ENCODE results near the gene SLC2A10. TPM values are rescaled to one million over a fixed set of nuclear protein-coding genes. Genes with fewer than 3 reads are reported as not detected.

The SLC2A10 gene
- total and polyA plus RNA-seq, 2 experiments from 2014 or later = 4.9 to 14.6 TPM

DNA sequence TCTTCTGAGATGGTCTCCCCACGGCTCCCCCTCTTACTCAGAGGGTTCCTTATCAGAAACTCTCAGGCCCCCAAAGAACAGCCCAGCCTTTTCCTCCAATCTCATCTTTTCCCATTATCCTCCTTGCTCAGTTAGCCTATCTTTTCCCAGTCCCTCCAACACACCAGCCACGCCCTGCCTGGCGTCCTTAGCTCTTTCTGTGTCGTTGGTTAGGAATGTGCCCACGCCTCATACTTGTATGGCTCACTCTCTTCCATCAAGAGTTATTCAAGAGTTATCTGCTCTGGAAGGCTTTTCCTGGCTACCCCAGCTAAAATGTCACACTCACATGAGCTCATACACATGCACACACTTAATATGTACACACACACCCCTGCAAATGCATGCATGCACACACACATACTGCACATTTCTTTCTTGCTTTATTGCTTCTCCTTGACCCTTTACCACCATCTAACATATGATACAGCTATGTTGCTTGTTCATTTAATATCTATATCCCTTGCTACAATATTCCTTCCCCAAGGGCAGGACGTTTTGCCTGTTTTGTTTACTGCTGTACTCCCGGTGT lies 37.6 kb downstream of the SLC2A10 start:
- H3F3A ChIP-seq (replicated peaks; ENCODE audit: low read depth) = no peaks in the 10 kb centered on the region
- H3K27ac ChIP-seq (ENCODE audit: low read depth) = no peak overlapping the region
- Mint-ChIP-seq H3K4me1 (peaks cover 9% of the 10 kb centered on the region; the same call in 2 of the 3 replicates), H3K27ac (no peak overlapping the region), H3K27me3 (ENCODE audit: insufficient read depth, low read depth, poor library complexity) (peaks cover 2% of the 10 kb centered on the region), H3K36me3 (ENCODE audit: low read depth) (no peaks in the 10 kb centered on the region), H3K9me3 (no peaks in the 10 kb centered on the region), H3K4me3 (no peak overlapping the region)
- no peak overlapping the region for H3K4me3 ChIP-seq
- TF ChIP-seq STAT1 (IDR thresholded peaks at IDR 0.05; ENCODE audit: unreplicated experiment) = no peak
- TF ChIP-seq, protein P1, sequence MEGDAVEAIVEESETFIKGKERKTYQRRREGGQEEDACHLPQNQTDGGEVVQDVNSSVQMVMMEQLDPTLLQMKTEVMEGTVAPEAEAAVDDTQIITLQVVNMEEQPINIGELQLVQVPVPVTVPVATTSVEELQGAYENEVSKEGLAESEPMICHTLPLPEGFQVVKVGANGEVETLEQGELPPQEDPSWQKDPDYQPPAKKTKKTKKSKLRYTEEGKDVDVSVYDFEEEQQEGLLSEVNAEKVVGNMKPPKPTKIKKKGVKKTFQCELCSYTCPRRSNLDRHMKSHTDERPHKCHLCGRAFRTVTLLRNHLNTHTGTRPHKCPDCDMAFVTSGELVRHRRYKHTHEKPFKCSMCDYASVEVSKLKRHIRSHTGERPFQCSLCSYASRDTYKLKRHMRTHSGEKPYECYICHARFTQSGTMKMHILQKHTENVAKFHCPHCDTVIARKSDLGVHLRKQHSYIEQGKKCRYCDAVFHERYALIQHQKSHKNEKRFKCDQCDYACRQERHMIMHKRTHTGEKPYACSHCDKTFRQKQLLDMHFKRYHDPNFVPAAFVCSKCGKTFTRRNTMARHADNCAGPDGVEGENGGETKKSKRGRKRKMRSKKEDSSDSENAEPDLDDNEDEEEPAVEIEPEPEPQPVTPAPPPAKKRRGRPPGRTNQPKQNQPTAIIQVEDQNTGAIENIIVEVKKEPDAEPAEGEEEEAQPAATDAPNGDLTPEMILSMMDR (conservative IDR thresholded peaks at IDR 0.05; ENCODE audit: low read depth in 2 of 2) = no peak
- no peaks in the 10 kb centered on the region for H3K79me2 ChIP-seq (replicated peaks; ENCODE audit: insufficient read depth)
- no peaks in the 10 kb centered on the region for H3K36me3 ChIP-seq (ENCODE audit: insufficient read depth)
- no peak overlapping the region for H3K4me2 ChIP-seq
- H3K4me1 ChIP-seq (ENCODE audit: insufficient read depth) = no peaks in the 10 kb centered on the region
- H2AFZ ChIP-seq = no peak overlapping the region
- no peak for ATAC-seq
- H3K27me3 ChIP-seq (ENCODE audit: insufficient read depth) = no peaks in the 10 kb centered on the region
- H3K9me2 ChIP-seq (ENCODE audit: insufficient read depth) = no peaks in the 10 kb centered on the region
- no peaks in the 10 kb centered on the region for H4K20me1 ChIP-seq (replicated peaks; ENCODE audit: insufficient read depth)
- DNase-seq (ENCODE audit: low spot score) = no peak

DNA sequence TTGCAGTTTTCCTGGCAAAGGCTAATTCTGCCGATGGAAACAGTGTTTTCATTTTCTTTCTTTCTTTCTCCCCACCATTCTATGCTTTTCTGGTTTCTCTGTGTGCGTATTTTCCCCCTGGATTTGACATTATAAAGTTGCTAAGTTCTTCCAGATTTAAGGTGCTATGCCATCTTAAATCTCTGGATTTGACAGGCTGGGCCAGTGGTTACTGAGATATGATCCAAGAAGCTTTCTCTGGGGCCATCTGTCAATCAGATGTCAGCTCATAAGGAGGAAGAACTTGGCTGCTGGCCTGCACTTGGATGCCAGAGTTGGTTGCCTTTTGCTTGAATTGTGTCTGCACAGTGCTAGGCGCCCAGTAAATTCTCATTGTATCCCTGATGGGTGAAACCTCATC lies 39.7 kb downstream of the SLC2A10 start:
- Histone ChIP-seq H3K27ac (ENCODE audit: low read depth) (no peak overlapping the region), H3F3A (replicated peaks; ENCODE audit: low read depth) (no peaks in the 10 kb centered on the region), H3K4me3 (no peak overlapping the region), H3K4me1 (ENCODE audit: insufficient read depth) (no peaks in the 10 kb centered on the region), H3K9me2 (ENCODE audit: insufficient read depth) (no peaks in the 10 kb centered on the region), H2AFZ (no peak overlapping the region), H3K79me2 (replicated peaks; ENCODE audit: insufficient read depth) (no peaks in the 10 kb centered on the region), H3K36me3 (ENCODE audit: insufficient read depth) (no peaks in the 10 kb centered on the region), H3K27me3 (ENCODE audit: insufficient read depth) (no peaks in the 10 kb centered on the region), H3K4me2 (no peak overlapping the region), H4K20me1 (replicated peaks; ENCODE audit: insufficient read depth) (no peaks in the 10 kb centered on the region)
- H3K4me3 Mint-ChIP-seq = no peak overlapping the region
- ATAC-seq = no peak
- peaks cover 8% of the 10 kb centered on the region for H3K27me3 Mint-ChIP-seq (ENCODE audit: insufficient read depth, low read depth, poor library complexity)
- no peak for DNase-seq (ENCODE audit: low spot score)
- H3K9me3 Mint-ChIP-seq = no peaks in the 10 kb centered on the region
- no peak overlapping the region for H3K27ac Mint-ChIP-seq
- no peaks in the 10 kb centered on the region for H3K36me3 Mint-ChIP-seq (ENCODE audit: low read depth)
- peaks cover 2% of the 10 kb centered on the region; the same call in 1 of the 3 replicates for H3K4me1 Mint-ChIP-seq
- TF ChIP-seq STAT1 (IDR thresholded peaks at IDR 0.05; ENCODE audit: unreplicated experiment) (no peak), CREB1 (CRISPR knock-in tag; IDR thresholded peaks at IDR 0.05; ENCODE audit: low read depth) (no peak), EZH2 (IDR thresholded peaks at IDR 0.05; ENCODE audit: low read depth, unreplicated experiment) (no peak), ZNF114 (CRISPR knock-in tag; IDR thresholded peaks at IDR 0.05) (no peak), ZNF331 (CRISPR knock-in tag; IDR thresholded peaks at IDR 0.05; ENCODE audit: low read depth) (no peak), JUNB (IDR thresholded peaks at IDR 0.05; ENCODE audit: unreplicated experiment) (no peak)
- TF ChIP-seq, protein P2, sequence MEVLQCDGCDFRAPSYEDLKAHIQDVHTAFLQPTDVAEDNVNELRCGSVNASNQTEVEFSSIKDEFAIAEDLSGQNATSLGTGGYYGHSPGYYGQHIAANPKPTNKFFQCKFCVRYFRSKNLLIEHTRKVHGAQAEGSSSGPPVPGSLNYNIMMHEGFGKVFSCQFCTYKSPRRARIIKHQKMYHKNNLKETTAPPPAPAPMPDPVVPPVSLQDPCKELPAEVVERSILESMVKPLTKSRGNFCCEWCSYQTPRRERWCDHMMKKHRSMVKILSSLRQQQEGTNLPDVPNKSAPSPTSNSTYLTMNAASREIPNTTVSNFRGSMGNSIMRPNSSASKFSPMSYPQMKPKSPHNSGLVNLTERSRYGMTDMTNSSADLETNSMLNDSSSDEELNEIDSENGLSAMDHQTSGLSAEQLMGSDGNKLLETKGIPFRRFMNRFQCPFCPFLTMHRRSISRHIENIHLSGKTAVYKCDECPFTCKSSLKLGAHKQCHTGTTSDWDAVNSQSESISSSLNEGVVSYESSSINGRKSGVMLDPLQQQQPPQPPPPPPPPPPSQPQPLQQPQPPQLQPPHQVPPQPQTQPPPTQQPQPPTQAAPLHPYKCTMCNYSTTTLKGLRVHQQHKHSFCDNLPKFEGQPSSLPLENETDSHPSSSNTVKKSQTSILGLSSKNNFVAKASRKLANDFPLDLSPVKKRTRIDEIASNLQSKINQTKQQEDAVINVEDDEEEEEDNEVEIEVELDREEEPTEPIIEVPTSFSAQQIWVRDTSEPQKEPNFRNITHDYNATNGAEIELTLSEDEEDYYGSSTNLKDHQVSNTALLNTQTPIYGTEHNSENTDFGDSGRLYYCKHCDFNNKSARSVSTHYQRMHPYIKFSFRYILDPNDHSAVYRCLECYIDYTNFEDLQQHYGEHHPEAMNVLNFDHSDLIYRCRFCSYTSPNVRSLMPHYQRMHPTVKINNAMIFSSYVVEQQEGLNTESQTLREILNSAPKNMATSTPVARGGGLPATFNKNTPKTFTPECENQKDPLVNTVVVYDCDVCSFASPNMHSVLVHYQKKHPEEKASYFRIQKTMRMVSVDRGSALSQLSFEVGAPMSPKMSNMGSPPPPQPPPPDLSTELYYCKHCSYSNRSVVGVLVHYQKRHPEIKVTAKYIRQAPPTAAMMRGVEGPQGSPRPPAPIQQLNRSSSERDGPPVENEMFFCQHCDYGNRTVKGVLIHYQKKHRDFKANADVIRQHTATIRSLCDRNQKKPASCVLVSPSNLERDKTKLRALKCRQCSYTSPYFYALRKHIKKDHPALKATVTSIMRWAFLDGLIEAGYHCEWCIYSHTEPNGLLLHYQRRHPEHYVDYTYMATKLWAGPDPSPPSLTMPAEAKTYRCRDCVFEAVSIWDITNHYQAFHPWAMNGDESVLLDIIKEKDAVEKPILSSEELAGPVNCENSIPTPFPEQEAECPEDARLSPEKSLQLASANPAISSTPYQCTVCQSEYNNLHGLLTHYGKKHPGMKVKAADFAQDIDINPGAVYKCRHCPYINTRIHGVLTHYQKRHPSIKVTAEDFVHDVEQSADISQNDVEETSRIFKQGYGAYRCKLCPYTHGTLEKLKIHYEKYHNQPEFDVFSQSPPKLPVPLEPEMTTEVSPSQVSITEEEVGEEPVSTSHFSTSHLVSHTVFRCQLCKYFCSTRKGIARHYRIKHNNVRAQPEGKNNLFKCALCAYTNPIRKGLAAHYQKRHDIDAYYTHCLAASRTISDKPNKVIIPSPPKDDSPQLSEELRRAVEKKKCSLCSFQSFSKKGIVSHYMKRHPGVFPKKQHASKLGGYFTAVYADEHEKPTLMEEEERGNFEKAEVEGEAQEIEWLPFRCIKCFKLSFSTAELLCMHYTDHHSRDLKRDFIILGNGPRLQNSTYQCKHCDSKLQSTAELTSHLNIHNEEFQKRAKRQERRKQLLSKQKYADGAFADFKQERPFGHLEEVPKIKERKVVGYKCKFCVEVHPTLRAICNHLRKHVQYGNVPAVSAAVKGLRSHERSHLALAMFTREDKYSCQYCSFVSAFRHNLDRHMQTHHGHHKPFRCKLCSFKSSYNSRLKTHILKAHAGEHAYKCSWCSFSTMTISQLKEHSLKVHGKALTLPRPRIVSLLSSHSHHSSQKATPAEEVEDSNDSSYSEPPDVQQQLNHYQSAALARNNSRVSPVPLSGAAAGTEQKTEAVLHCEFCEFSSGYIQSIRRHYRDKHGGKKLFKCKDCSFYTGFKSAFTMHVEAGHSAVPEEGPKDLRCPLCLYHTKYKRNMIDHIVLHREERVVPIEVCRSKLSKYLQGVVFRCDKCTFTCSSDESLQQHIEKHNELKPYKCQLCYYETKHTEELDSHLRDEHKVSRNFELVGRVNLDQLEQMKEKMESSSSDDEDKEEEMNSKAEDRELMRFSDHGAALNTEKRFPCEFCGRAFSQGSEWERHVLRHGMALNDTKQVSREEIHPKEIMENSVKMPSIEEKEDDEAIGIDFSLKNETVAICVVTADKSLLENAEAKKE (CRISPR knock-in tag; IDR thresholded peaks at IDR 0.05) = no peak
- TF ChIP-seq, protein P1 (conservative IDR thresholded peaks at IDR 0.05; ENCODE audit: low read depth in 2 of 2) = no peak
- TF ChIP-seq, protein P3, sequence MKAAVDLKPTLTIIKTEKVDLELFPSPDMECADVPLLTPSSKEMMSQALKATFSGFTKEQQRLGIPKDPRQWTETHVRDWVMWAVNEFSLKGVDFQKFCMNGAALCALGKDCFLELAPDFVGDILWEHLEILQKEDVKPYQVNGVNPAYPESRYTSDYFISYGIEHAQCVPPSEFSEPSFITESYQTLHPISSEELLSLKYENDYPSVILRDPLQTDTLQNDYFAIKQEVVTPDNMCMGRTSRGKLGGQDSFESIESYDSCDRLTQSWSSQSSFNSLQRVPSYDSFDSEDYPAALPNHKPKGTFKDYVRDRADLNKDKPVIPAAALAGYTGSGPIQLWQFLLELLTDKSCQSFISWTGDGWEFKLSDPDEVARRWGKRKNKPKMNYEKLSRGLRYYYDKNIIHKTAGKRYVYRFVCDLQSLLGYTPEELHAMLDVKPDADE (IDR thresholded peaks at IDR 0.05) = no peak

All from GM23338 (cell line).